ENCODE results near the gene POU2F3.
A peak's percentile ranks its signal among the peaks of the same experiment; 100 is the strongest.

DNA sequence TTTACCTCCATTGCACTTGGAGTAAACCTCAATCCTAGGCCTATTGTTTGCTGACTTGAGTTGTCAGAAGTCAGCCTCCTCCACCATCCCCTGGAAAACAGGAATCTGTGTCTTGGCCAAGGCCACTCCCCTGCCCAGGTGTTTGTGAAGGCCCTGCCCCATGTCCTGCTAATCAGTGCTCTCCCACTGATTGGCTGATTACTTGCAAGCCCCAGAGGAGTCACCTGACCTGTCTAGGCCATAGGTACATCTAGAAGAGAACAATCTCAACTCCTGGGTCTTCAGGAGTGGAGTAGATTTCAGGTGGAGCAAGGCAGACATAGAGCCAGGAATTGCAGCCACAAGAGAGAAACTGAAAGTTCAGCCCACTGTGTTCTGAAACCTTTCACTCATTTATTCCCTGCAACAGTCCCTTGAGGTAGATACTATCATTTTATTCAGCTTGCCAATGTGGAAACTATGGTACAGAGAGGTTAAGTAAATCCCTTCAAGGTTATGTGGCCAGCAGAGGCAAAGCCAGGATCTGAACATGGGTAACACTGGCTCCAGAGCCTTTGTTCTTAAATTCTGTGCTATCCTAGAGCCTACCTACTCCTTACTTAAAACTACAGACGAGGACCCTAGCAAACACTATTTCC is 18.7 kb upstream of the POU2F3 start:
- TF ChIP-seq YY1 (IDR thresholded peaks at IDR 0.05; ENCODE audit: low read depth) (no peak), EP300 (IDR thresholded peaks at IDR 0.05; ENCODE audit: borderline replicate concordance) (no peak), NFIC (IDR thresholded peaks at IDR 0.05) (no peak), TCF12 (IDR thresholded peaks at IDR 0.05; ENCODE audit: low read depth) (no peak), CEBPB (IDR thresholded peaks at IDR 0.05) (no peak), RAD21 (IDR thresholded peaks at IDR 0.05; ENCODE audit: low read depth) (no peak), TEAD4 (IDR thresholded peaks at IDR 0.05) (no peak), FOXM1 (IDR thresholded peaks at IDR 0.05; ENCODE audit: borderline replicate concordance, low read depth) (no peak), TAF1 (IDR thresholded peaks at IDR 0.05; ENCODE audit: low read depth) (no peak), EGR1 (IDR thresholded peaks at IDR 0.05) (no peak)
- TF ChIP-seq, protein P1, sequence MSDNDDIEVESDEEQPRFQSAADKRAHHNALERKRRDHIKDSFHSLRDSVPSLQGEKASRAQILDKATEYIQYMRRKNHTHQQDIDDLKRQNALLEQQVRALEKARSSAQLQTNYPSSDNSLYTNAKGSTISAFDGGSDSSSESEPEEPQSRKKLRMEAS (IDR thresholded peaks at IDR 0.05), result no peak
- TF ChIP-seq, protein P2, sequence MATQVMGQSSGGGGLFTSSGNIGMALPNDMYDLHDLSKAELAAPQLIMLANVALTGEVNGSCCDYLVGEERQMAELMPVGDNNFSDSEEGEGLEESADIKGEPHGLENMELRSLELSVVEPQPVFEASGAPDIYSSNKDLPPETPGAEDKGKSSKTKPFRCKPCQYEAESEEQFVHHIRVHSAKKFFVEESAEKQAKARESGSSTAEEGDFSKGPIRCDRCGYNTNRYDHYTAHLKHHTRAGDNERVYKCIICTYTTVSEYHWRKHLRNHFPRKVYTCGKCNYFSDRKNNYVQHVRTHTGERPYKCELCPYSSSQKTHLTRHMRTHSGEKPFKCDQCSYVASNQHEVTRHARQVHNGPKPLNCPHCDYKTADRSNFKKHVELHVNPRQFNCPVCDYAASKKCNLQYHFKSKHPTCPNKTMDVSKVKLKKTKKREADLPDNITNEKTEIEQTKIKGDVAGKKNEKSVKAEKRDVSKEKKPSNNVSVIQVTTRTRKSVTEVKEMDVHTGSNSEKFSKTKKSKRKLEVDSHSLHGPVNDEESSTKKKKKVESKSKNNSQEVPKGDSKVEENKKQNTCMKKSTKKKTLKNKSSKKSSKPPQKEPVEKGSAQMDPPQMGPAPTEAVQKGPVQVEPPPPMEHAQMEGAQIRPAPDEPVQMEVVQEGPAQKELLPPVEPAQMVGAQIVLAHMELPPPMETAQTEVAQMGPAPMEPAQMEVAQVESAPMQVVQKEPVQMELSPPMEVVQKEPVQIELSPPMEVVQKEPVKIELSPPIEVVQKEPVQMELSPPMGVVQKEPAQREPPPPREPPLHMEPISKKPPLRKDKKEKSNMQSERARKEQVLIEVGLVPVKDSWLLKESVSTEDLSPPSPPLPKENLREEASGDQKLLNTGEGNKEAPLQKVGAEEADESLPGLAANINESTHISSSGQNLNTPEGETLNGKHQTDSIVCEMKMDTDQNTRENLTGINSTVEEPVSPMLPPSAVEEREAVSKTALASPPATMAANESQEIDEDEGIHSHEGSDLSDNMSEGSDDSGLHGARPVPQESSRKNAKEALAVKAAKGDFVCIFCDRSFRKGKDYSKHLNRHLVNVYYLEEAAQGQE (IDR thresholded peaks at IDR 0.05; ENCODE audit: low read depth), result no peak
- TF ChIP-seq, protein P3, sequence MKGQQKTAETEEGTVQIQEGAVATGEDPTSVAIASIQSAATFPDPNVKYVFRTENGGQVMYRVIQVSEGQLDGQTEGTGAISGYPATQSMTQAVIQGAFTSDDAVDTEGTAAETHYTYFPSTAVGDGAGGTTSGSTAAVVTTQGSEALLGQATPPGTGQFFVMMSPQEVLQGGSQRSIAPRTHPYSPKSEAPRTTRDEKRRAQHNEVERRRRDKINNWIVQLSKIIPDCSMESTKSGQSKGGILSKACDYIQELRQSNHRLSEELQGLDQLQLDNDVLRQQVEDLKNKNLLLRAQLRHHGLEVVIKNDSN (IDR thresholded peaks at IDR 0.05), result peak; percentile 63
